Activated naive CD8-positive, alpha-beta T cell treated with anti-CD3 and anti-CD28 coated beads, Interleukin-2, amount 10 ng/mL, durations not matched to agents 7 days and 5 days (primary cell): Measurements from ENCODE around the gene CREB5. TPM values are rescaled to one million over a fixed set of nuclear protein-coding genes. Genes with fewer than 3 reads are reported as not detected.

Experiments used
- ATAC-seq: fragments of 150-1000 bp; cut with Tn5 transposase; one replicate; pipeline ENCODE4 v1.10.0; 2021; ENCODE audit warnings: low read depth, moderate library complexity
- POLR2A ChIA-PET: fragments of 350-600 bp; sonication (Branson Sonifier 250); formaldehyde crosslinking; loops from one replicate; lab custom pipeline; 2021; ENCODE audit warnings: antibody characterized with exemption; lab: Charles Lee
- DNase-seq: peaks from one replicate; pipeline ENCODE4 v3.0.0; 2021
- H3K27ac Mint-ChIP-seq: one replicate; pipeline ENCODE4 v1.8.0; 2022; ENCODE audit warnings: mild to moderate bottlenecking, mixed read lengths
- H3K27me3 Mint-ChIP-seq: one replicate; pipeline ENCODE4 v1.8.0; 2022; ENCODE audit warnings: mild to moderate bottlenecking, moderate library complexity, mixed read lengths
- H3K36me3 Mint-ChIP-seq: one replicate; pipeline ENCODE4 v1.8.0; 2021; ENCODE audit warnings: mild to moderate bottlenecking, mixed read lengths
- H3K4me1 Mint-ChIP-seq: one replicate; pipeline ENCODE4 v1.8.0; 2021; ENCODE audit warnings: mixed read lengths
- H3K4me3 Mint-ChIP-seq: one replicate; pipeline ENCODE4 v1.8.0; 2022; ENCODE audit warnings: mild to moderate bottlenecking, moderate library complexity, mixed read lengths
- H3K9me3 Mint-ChIP-seq: one replicate; pipeline ENCODE4 v1.8.0; 2021; ENCODE audit warnings: mixed read lengths
- total RNA-seq, 2 experiments: library from RNA; stranded (reverse); gene quantifications; one replicate each; pipeline ENCODE4 v1.2.3, GENCODE V29; 2021

The CREB5 gene
- total RNA-seq, 2 experiments from 2014 or later, result not detected

GRCh38 chr7:28433699-28434219 is 21.4 kb downstream of the CREB5 start:
- Mint-ChIP-seq H3K4me1 (no peaks in the 10 kb centered on the region), H3K36me3 (no peaks in the 10 kb centered on the region), H3K27me3 (peaks cover 32% of the 10 kb centered on the region), H3K9me3 (no peaks in the 10 kb centered on the region), H3K4me3 (no peak overlapping the region), H3K27ac (no peak overlapping the region)
- POLR2A ChIA-PET, result no interaction called here
- DNase-seq, result no peak
- no peak for ATAC-seq

GRCh38 chr7:28434510-28434909 is 22.2 kb downstream of the CREB5 start:
- DNase-seq (no peak), ATAC-seq (no peak)
- POLR2A ChIA-PET, result no interaction called here
- peaks cover 36% of the 10 kb centered on the region for H3K27me3 Mint-ChIP-seq
- no peak overlapping the region for H3K4me3 Mint-ChIP-seq
- H3K27ac Mint-ChIP-seq, result no peak overlapping the region
- H3K9me3 Mint-ChIP-seq, result no peaks in the 10 kb centered on the region
- H3K4me1 Mint-ChIP-seq, result no peaks in the 10 kb centered on the region
- H3K36me3 Mint-ChIP-seq, result no peaks in the 10 kb centered on the region

- Mint-ChIP-seq H3K27ac (no peak overlapping the region), H3K27me3 (peaks cover 39% of the 10 kb centered on the region), H3K9me3 (no peaks in the 10 kb centered on the region), H3K4me3 (no peak overlapping the region), H3K36me3 (no peaks in the 10 kb centered on the region), H3K4me1 (no peaks in the 10 kb centered on the region)
- ATAC-seq, result no peak
- POLR2A ChIA-PET, result no interaction called here
- DNase-seq, result no peak
Measured at GRCh38 chr7:28435152-28435551, 22.8 kb downstream of the CREB5 start.

- DNase-seq, result no peak
- no peak overlapping the region for H3K27ac Mint-ChIP-seq
- no peak for ATAC-seq
- H3K36me3 Mint-ChIP-seq, result no peaks in the 10 kb centered on the region
- H3K4me3 Mint-ChIP-seq, result no peak overlapping the region
- POLR2A ChIA-PET, result no interaction called here
- H3K9me3 Mint-ChIP-seq, result no peaks in the 10 kb centered on the region
- H3K27me3 Mint-ChIP-seq, result peaks cover 39% of the 10 kb centered on the region
- H3K4me1 Mint-ChIP-seq, result no peaks in the 10 kb centered on the region
Measured at GRCh38 chr7:28435732-28436378, 23.5 kb downstream of the CREB5 start.

- no peak overlapping the region for H3K4me3 Mint-ChIP-seq
- no peaks in the 10 kb centered on the region for H3K4me1 Mint-ChIP-seq
- H3K36me3 Mint-ChIP-seq, result no peaks in the 10 kb centered on the region
- H3K27ac Mint-ChIP-seq, result no peak overlapping the region
- no peaks in the 10 kb centered on the region for H3K9me3 Mint-ChIP-seq
- POLR2A ChIA-PET, result no interaction called here
- peaks cover 24% of the 10 kb centered on the region for H3K27me3 Mint-ChIP-seq
- ATAC-seq (no peak), DNase-seq (no peak)
Measured at GRCh38 chr7:28440055-28440601, 27.8 kb downstream of the CREB5 start.

GRCh38 chr7:28442540-28443420 is 30.5 kb downstream of the CREB5 start:
- Mint-ChIP-seq H3K27ac (no peak overlapping the region), H3K4me3 (no peak overlapping the region), H3K4me1 (no peaks in the 10 kb centered on the region), H3K9me3 (no peaks in the 10 kb centered on the region), H3K27me3 (peaks cover 12% of the 10 kb centered on the region), H3K36me3 (no peaks in the 10 kb centered on the region)
- POLR2A ChIA-PET, result no interaction called here
- DNase-seq (no peak), ATAC-seq (no peak)

GRCh38 chr7:28446131-28446530 is 33.8 kb downstream of the CREB5 start:
- POLR2A ChIA-PET, result no interaction called here
- DNase-seq, result no peak
- H3K36me3 Mint-ChIP-seq, result no peaks in the 10 kb centered on the region
- peaks cover 16% of the 10 kb centered on the region for H3K27me3 Mint-ChIP-seq
- H3K9me3 Mint-ChIP-seq, result no peaks in the 10 kb centered on the region
- H3K27ac Mint-ChIP-seq, result no peak overlapping the region
- H3K4me1 Mint-ChIP-seq, result no peaks in the 10 kb centered on the region
- no peak overlapping the region for H3K4me3 Mint-ChIP-seq
- ATAC-seq, result no peak

GRCh38 chr7:28447071-28447470 is 34.8 kb downstream of the CREB5 start:
- Mint-ChIP-seq H3K27ac (no peak overlapping the region), H3K4me3 (no peak overlapping the region), H3K36me3 (no peaks in the 10 kb centered on the region), H3K9me3 (no peaks in the 10 kb centered on the region), H3K27me3 (peaks cover 19% of the 10 kb centered on the region), H3K4me1 (no peaks in the 10 kb centered on the region)
- POLR2A ChIA-PET, result no interaction called here
- no peak for DNase-seq
- no peak for ATAC-seq

- no peaks in the 10 kb centered on the region for H3K9me3 Mint-ChIP-seq
- H3K4me3 Mint-ChIP-seq, result no peak overlapping the region
- H3K27ac Mint-ChIP-seq, result no peak overlapping the region
- no peaks in the 10 kb centered on the region for H3K36me3 Mint-ChIP-seq
- peaks cover 19% of the 10 kb centered on the region for H3K27me3 Mint-ChIP-seq
- ATAC-seq, result no peak
- DNase-seq, result no peak
- H3K4me1 Mint-ChIP-seq, result no peaks in the 10 kb centered on the region
- POLR2A ChIA-PET, result no interaction called here
Measured at GRCh38 chr7:28448708-28449107, 36.4 kb downstream of the CREB5 start.

- Mint-ChIP-seq H3K27ac (no peak overlapping the region), H3K4me1 (no peaks in the 10 kb centered on the region), H3K9me3 (no peaks in the 10 kb centered on the region), H3K36me3 (no peaks in the 10 kb centered on the region), H3K4me3 (no peak overlapping the region), H3K27me3 (peaks cover 16% of the 10 kb centered on the region)
- no peak for DNase-seq
- POLR2A ChIA-PET, result no interaction called here
- ATAC-seq, result no peak
Measured at GRCh38 chr7:28452681-28453080, 40.4 kb downstream of the CREB5 start.

- POLR2A ChIA-PET, result no interaction called here
- no peak overlapping the region for H3K27ac Mint-ChIP-seq
Measured at GRCh38 chr7:28455486-28455885, 43.2 kb downstream of the CREB5 start.

GRCh38 chr7:28456044-28456443 is 43.7 kb downstream of the CREB5 start:
- Mint-ChIP-seq H3K27me3 (peaks cover 4% of the 10 kb centered on the region), H3K4me3 (no peak overlapping the region), H3K9me3 (no peaks in the 10 kb centered on the region), H3K36me3 (no peaks in the 10 kb centered on the region), H3K4me1 (no peaks in the 10 kb centered on the region), H3K27ac (no peak overlapping the region)
- DNase-seq, result no peak
- ATAC-seq, result no peak
- POLR2A ChIA-PET, result no interaction called here

More at GRCh38 chr7:28455486-28455885, 43.2 kb downstream of the CREB5 start:
- DNase-seq, result no peak
- H3K36me3 Mint-ChIP-seq, result no peaks in the 10 kb centered on the region
- H3K4me3 Mint-ChIP-seq, result no peak overlapping the region
- H3K4me1 Mint-ChIP-seq, result no peaks in the 10 kb centered on the region
- ATAC-seq, result no peak
- no peaks in the 10 kb centered on the region for H3K9me3 Mint-ChIP-seq
- peaks cover 10% of the 10 kb centered on the region for H3K27me3 Mint-ChIP-seq

GRCh38 chr7:28458732-28459131 is 46.4 kb downstream of the CREB5 start:
- Mint-ChIP-seq H3K27ac (no peak overlapping the region), H3K4me3 (no peak overlapping the region), H3K27me3 (peaks cover 9% of the 10 kb centered on the region), H3K4me1 (no peaks in the 10 kb centered on the region), H3K36me3 (no peaks in the 10 kb centered on the region), H3K9me3 (no peaks in the 10 kb centered on the region)
- DNase-seq, result no peak
- no peak for ATAC-seq
- POLR2A ChIA-PET, result no interaction called here
